GM19240 (cell line): ENCODE results near the gene POLR3C.

Experiments
- DNase-seq: peaks from one replicate; pipeline ENCODE4 v3.0.0; 2011; ENCODE audit warnings: low spot score; ENCODE audit not compliant: insufficient read length

POLR3C gene

GRCh38 chr1:145871994-145872924 lies 48.3 kb downstream of the POLR3C start:
- DNase-seq, result no peak

- DNase-seq, result no peak
These were observed 50.6 kb downstream of the POLR3C start for GRCh38 chr1:145874646-145875045.

GRCh38 chr1:145877923-145878486 lies 54.0 kb downstream of the POLR3C start:
- no peak for DNase-seq

- DNase-seq, result no peak
These were observed 54.7 kb downstream of the POLR3C start for GRCh38 chr1:145878724-145879123.

- no peak for DNase-seq
These were observed 55.8 kb downstream of the POLR3C start for GRCh38 chr1:145879775-145880174.

- DNase-seq, result no peak
These were observed 60.7 kb downstream of the POLR3C start for GRCh38 chr1:145884675-145885074.

GRCh38 chr1:145885738-145886287 lies 61.8 kb downstream of the POLR3C start, which contains the start of gene ANKRD35:
Gene ANKRD35 (minus strand): TSS chr1:145885866. CDS start chr1:145885758, 108 bp downstream.
- DNase-seq, result peak; percentile 98

GRCh38 chr1:145886390-145886789 lies 62.4 kb downstream of the POLR3C start:
- DNase-seq, result no peak

GRCh38 chr1:145886816-145887215 lies 62.8 kb downstream of the POLR3C start:
- no peak for DNase-seq

- DNase-seq, result no peak
These were observed 63.6 kb downstream of the POLR3C start for GRCh38 chr1:145887631-145888030.

- no peak for DNase-seq
These were observed 65.7 kb downstream of the POLR3C start for GRCh38 chr1:145889722-145890121.

GRCh38 chr1:145891143-145891542 lies 67.1 kb downstream of the POLR3C start:
- DNase-seq, result no peak

- peak; percentile 74 for DNase-seq
These were observed 67.8 kb downstream of the POLR3C start for GRCh38 chr1:145891587-145892485.

GRCh38 chr1:145892486-145893087 lies 68.6 kb downstream of the POLR3C start:
- no peak for DNase-seq

- DNase-seq, result no peak
These were observed 69.5 kb downstream of the POLR3C start for GRCh38 chr1:145893306-145894055.
